Osteoblast (primary cell): ENCODE results near the gene AQP2. TPM values are rescaled to one million over a fixed set of nuclear protein-coding genes. Genes with fewer than 3 reads are reported as not detected.

Experiments used
- DNase-seq: peaks from one replicate; pipeline ENCODE4 v3.0.0; 2011; ENCODE audit warnings: low spot score, mixed read lengths; ENCODE audit not compliant: insufficient read length; ENCODE audit errors: missing footprints
- H2AFZ ChIP-seq: 2 replicates; pipeline ENCODE4 v1.6.0; 2011; ENCODE audit warnings: mild to moderate bottlenecking, low read length
- H3K27ac ChIP-seq: 2 replicates; pipeline ENCODE4 v1.5.1; 2011; ENCODE audit warnings: mild to moderate bottlenecking, low read depth, low read length, moderate library complexity
- H3K27me3 ChIP-seq: 2 replicates; pipeline ENCODE4 v1.6.0; 2012; ENCODE audit warnings: mild to moderate bottlenecking, control low read depth, inconsistent platforms, low read length, moderate library complexity; ENCODE audit not compliant: insufficient read depth
- H3K36me3 ChIP-seq: 2 replicates; pipeline ENCODE4 v1.5.1; 2011; ENCODE audit warnings: mild to moderate bottlenecking, low read length, control low read depth, moderate library complexity; ENCODE audit not compliant: insufficient read depth
- H3K4me1 ChIP-seq: 2 replicates; pipeline ENCODE4 v1.5.1; 2011; ENCODE audit warnings: mild to moderate bottlenecking, low read length, control low read depth, moderate library complexity; ENCODE audit not compliant: insufficient read depth
- H3K4me2 ChIP-seq: 2 replicates; pipeline ENCODE4 v1.6.0; 2011; ENCODE audit warnings: mild to moderate bottlenecking, low read length; ENCODE audit not compliant: insufficient read depth
- H3K4me3 ChIP-seq: fragments of 200-600 bp; sonication (generic); 3 replicates; pipeline ENCODE4 v1.5.1; 2012; ENCODE audit warnings: mild to moderate bottlenecking, low read length, inconsistent platforms; ENCODE audit not compliant: insufficient read depth
- H3K79me2 ChIP-seq: 2 replicates; pipeline ENCODE4 v1.6.0; 2012; ENCODE audit warnings: mild to moderate bottlenecking, low read length, control low read depth, inconsistent platforms; ENCODE audit not compliant: insufficient read depth
- H3K9me3 ChIP-seq: 2 replicates; pipeline ENCODE4 v1.5.1; 2011; ENCODE audit warnings: low read depth, low read length, control low read depth
- H4K20me1 ChIP-seq: 2 replicates; pipeline ENCODE4 v1.6.0; 2012; ENCODE audit warnings: mild to moderate bottlenecking, low read length, control low read depth; ENCODE audit not compliant: insufficient read depth
- CTCF ChIP-seq: IDR thresholded peaks from 2 replicates; pipeline ENCODE4 v1.5.1; 2011; ENCODE audit warnings: mild to moderate bottlenecking, low read depth, low read length, moderate library complexity; ENCODE audit errors: extremely low read depth
- total RNA-seq: library from RNA; depleted of rRNA; stranded (reverse); fragments of >200 nt; gene quantifications from 2 replicates; pipeline ENCODE4 v1.2.3, GENCODE V29; 2012

Gene AQP2
- total RNA-seq, 1 donor: not detected

- Histone ChIP-seq H4K20me1 (no peaks in the 10 kb centered on the region), H3K36me3 (no peaks in the 10 kb centered on the region), H3K4me2 (no peak overlapping the region), H3K4me1 (peaks cover 5% of the 10 kb centered on the region), H2AFZ (no peak overlapping the region), H3K9me3 (no peaks in the 10 kb centered on the region), H3K27ac (no peak overlapping the region), H3K4me3 (no peak overlapping the region), H3K27me3 (peaks cover 33% of the 10 kb centered on the region), H3K79me2 (no peaks in the 10 kb centered on the region)
- no peak for DNase-seq
- no peak for TF ChIP-seq CTCF
Observed at GRCh38 chr12:49949866-49950265, 671 bp upstream of the AQP2 start.

- Histone ChIP-seq H3K36me3 (no peaks in the 10 kb centered on the region), H3K4me2 (no peak overlapping the region), H3K27me3 (peaks cover 51% of the 10 kb centered on the region), H3K27ac (no peak overlapping the region), H2AFZ (no peak overlapping the region), H3K4me3 (no peak overlapping the region), H3K4me1 (no peaks in the 10 kb centered on the region), H4K20me1 (no peaks in the 10 kb centered on the region), H3K9me3 (no peaks in the 10 kb centered on the region), H3K79me2 (no peaks in the 10 kb centered on the region)
- DNase-seq: peak; percentile 81
- TF ChIP-seq CTCF: no peak
Observed at GRCh38 chr12:49951411-49952240, 1.1 kb downstream of the AQP2 start.

GRCh38 chr12:49952391-49953055 lies 2.0 kb downstream of the AQP2 start:
- Histone ChIP-seq H3K27ac (no peak overlapping the region), H3K27me3 (peaks cover 59% of the 10 kb centered on the region), H3K79me2 (no peaks in the 10 kb centered on the region), H3K9me3 (no peaks in the 10 kb centered on the region), H4K20me1 (no peaks in the 10 kb centered on the region), H3K4me2 (no peak overlapping the region), H3K4me1 (no peaks in the 10 kb centered on the region), H2AFZ (no peak overlapping the region), H3K36me3 (no peaks in the 10 kb centered on the region), H3K4me3 (no peak overlapping the region)
- peak; percentile 74 for DNase-seq
- TF ChIP-seq CTCF: no peak

- no peaks in the 10 kb centered on the region for H3K9me3 ChIP-seq
- H3K79me2 ChIP-seq: no peaks in the 10 kb centered on the region
- H4K20me1 ChIP-seq: no peaks in the 10 kb centered on the region
- H3K27me3 ChIP-seq: peaks cover 65% of the 10 kb centered on the region
- H3K36me3 ChIP-seq: no peaks in the 10 kb centered on the region
- H2AFZ ChIP-seq: no peak overlapping the region
- H3K27ac ChIP-seq: no peak overlapping the region
- no peak for TF ChIP-seq CTCF
- no peaks in the 10 kb centered on the region for H3K4me1 ChIP-seq
- no peak overlapping the region for H3K4me3 ChIP-seq
- DNase-seq: peak; percentile 72
- H3K4me2 ChIP-seq: no peak overlapping the region
Observed at GRCh38 chr12:49953151-49953550, 2.6 kb downstream of the AQP2 start.
